ENCODE results near the gene PSME2. TPM values are rescaled to one million over a fixed set of nuclear protein-coding genes. Genes with fewer than 3 reads are reported as not detected.
A peak's percentile ranks its signal among the peaks of the same experiment; 100 is the strongest.

The PSME2 gene
- total and polyA plus RNA-seq, 9 of the 15 experiments (the other 6 are each of a cell fraction or from before 2014, with no cell fraction given): 111 to 579 (median 159) TPM

- TF ChIP-seq RHOXF2B (CRISPR knock-in tag; conservative IDR thresholded peaks at IDR 0.05) (no peak), ZNF449 (CRISPR knock-in tag; IDR thresholded peaks at IDR 0.05) (no peak), CC2D1A (IDR thresholded peaks at IDR 0.05) (no peak), FOXJ2 (tag; IDR thresholded peaks at IDR 0.05) (peak; percentile 70; the same call in 1 of the 2 replicates), CREB1 (IDR thresholded peaks at IDR 0.05) (no peak), CREB1 (CRISPR knock-in tag; IDR thresholded peaks at IDR 0.05) (no peak), SIX5 (IDR thresholded peaks at IDR 0.05; ENCODE audit: borderline replicate concordance in 1 of 2, insufficient read depth in 1 of 2, low read depth in 1 of 2, low read length in 2 of 2) (no peak), TFE3 (CRISPR knock-in tag; IDR thresholded peaks at IDR 0.05) (no peak), PCBP2 (IDR thresholded peaks at IDR 0.05; ENCODE audit: low read depth, low read length, poor library complexity, severe bottlenecking) (peak; percentile 99), SNAPC5 (CRISPR knock-in tag; IDR thresholded peaks at IDR 0.05) (no peak), SMAD2 (IDR thresholded peaks at IDR 0.05; ENCODE audit: low read depth, low read length) (no peak), TAF15 (IDR thresholded peaks at IDR 0.05; ENCODE audit: low read depth, low read length) (no peak), PRPF4 (IDR thresholded peaks at IDR 0.05; ENCODE audit: insufficient read depth, low read depth, low read length, poor library complexity, severe bottlenecking) (peak; percentile 93), RNF219 (CRISPR knock-in tag; IDR thresholded peaks at IDR 0.05) (no peak), ZFP1 (CRISPR knock-in tag; IDR thresholded peaks at IDR 0.05) (no peak), PTBP1 (IDR thresholded peaks at IDR 0.05; ENCODE audit: low read depth, low read length) (no peak), CBFA2T2 (conservative IDR thresholded peaks at IDR 0.05) (no peak), ZNF717 (CRISPR knock-in tag; IDR thresholded peaks at IDR 0.05) (0 out of 2 replicates have a peak, but pooled peaks have one; percentile 50), ZKSCAN1 (IDR thresholded peaks at IDR 0.05; ENCODE audit: low read depth, low read length) (no peak), BRD9 (IDR thresholded peaks at IDR 0.05; ENCODE audit: low read depth, partially characterized antibody) (peak; percentile 18)
Measured at GRCh38 chr14:24093901-24094840, 52.2 kb downstream of the PSME2 start, which contains the start of gene PCK2 (continued).

Data from K562 (cell line).